Stimulated activated CD4-positive, alpha-beta T cell treated with anti-CD3 and anti-CD28 coated beads, Interleukin-2, amount 100 ng/mL, for 24 hours (primary cell): Measurements from ENCODE around the gene MT1G.

Experiments
- DNase-seq, 2 donors: peaks; one replicate each; pipeline ENCODE4 v3.0.0-alpha.2; 2020

MT1G gene

GRCh38 chr16:56662357-56663354, 5.2 kb downstream of the MT1G start:
- peak; percentile 40 to 49 for DNase-seq

DNA sequence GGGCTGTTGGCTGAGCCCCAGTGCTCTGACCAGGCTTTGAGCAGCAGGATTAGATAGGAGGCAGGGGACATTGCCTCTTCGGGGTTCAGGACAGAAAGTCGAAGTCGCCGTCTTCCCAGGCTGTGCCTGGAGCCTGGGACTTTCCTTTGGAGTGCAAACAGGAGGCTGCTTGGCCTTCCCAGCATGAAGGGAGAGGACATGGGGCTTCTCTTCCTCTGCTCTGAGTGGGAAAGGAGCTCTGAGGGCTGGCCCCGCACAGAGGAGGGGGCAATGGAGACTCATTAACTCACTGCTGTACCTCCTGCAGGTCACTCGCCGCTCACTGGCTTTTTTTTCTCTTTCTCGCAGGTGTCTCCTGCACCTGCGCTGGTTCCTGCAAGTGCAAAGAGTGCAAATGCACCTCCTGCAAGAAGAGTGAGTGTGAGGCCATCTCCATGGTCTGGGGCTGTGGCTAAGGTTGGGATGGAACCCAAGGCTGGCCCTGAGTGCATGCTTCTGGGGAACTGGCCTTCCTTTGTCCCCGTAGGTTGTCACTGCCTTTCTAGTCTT, 9.5 kb downstream of the MT1G start:
- no peak for DNase-seq

DNA sequence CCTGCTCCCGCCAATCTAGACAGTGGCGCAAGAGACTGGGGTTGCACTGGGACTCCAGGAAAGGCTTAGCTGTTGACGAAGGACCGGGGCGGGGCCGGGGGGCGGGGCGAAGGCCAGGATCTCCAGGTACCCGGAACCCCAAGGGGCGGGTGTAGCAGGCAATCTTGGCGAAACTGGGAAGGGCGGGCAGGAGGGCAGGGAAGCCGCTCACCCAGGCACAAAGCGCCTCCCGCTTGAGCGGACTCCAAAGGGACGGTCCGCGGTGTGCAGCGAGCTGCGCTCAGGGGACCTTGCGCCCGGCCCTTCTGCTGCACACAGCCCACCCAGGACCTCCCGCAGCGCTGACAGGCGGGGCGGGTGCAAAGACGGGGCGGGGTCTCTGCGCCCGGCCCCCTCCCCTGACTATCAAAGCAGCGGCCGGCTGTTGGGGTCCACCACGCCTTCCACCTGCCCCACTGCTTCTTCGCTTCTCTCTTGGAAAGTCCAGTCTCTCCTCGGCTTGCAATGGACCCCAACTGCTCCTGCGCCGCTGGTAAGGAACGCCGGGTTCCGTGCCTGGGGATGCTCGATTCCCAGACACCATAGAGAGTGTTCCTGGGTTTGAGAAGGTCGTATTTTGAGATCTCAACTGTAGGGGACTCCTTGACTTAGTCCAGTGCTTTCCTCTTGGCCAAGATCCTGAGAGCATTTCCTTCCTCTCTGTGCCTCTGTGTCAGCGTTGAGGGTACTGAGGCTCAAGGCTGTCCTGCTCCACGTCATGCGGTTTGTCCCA, 10.1 kb downstream of the MT1G start, which contains the start of gene MT1F:
MT1F (plus strand) TSS at position 405 of the 772 bp plus-strand sequence; CDS start at position 505, 100 bp downstream.
- DNase-seq = peak; percentile 74 to 80

- no peak for DNase-seq
Observed at GRCh38 chr16:56653218-56653617, 14.6 kb downstream of the MT1G start.

- no peak for DNase-seq
Observed at GRCh38 chr16:56652600-56652999, 15.3 kb downstream of the MT1G start.

- DNase-seq = no peak
Observed at GRCh38 chr16:56651586-56651985, 16.3 kb downstream of the MT1G start, which contains the start of gene MT1B. Gene MT1B, plus strand, starts transcription at chr16:56651886. Its CDS starts 68 bp downstream, at chr16:56651954.

GRCh38 chr16:56649820-56650219, 18.0 kb downstream of the MT1G start:
- no peak for DNase-seq

DNA sequence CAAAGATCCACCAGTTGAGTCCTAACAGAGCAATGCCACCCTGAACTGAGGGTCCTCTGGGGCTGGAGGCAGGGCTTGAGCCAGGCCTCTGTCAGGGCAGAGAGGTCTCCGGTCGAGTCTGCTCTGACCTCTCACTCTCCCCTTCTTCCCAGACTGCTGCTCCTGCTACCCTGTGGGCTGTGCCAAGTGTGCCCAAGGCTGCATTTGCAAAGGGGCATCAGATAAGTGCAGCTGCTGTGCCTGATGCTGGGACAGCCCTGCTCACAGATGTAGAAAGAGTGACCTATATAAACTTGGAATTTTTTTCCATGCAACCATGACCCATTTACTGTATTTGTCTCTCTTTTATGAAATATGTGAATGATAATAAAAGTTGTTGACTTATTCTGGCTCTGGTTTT, 18.6 kb downstream of the MT1G start:
- DNase-seq = no peak

DNA sequence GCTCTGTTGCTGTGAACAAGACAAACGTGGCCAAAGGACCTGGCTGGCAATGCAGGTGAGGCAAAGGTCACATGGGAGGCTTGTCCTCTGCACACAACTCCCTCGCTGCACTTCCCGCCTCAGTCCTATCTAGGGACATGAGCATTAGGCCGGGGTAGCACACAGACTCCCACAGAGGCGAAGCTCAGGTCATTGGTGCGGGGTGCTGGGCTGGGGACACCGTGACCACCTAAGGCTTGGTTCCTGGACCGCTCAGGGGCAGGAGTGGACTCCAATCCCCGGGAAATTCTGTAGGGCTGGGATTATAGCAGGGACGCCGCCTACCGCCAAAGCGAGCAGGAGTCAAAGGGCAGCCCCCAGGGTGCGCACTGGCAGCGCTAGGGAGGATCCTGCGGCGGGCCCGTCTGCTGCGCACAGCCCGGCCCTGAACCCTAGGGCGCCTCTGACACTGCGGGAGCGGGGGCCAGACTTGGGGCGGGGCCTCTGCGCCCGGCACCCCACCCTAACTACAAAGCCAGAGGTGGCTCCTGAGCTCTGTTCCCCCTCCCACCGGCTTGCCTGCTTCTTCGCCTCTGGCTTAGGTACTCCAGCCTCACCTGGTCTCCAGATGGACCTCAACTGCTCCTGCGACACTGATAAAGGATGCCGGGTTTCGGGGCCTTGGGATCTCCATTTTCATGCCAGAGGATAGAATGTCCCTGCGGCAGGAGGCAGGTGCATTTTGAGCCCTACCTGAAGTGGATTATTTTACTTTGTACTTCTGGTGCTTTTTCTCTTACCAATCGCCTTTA, 20.0 kb downstream of the MT1G start:
- no peak for DNase-seq

- DNase-seq = no peak
Observed at GRCh38 chr16:56645838-56646237, 22.0 kb downstream of the MT1G start.

DNA sequence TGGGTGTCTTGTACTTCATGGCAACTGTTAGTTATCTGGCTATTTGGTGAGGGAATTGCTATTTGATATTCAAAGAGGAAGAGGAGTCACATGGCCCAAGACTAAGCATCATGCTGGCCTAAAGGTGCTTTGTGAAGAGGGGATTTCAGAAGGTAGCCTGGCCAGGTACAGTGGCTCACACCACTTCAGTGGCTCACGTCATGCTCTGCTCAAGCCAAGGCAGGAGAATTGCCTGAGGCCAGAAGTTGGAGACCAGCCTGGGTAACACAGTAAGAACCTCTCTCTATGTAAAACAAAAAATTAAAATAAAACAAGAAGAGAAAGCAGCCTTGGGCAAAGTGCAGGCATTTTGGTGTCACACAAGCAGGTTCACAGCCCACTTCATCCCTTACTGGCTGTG, 22.6 kb downstream of the MT1G start:
- DNase-seq = no peak

GRCh38 chr16:56643833-56644232, 24.0 kb downstream of the MT1G start:
- DNase-seq = no peak

- DNase-seq = peak; percentile 79 to 81
Observed at GRCh38 chr16:56643080-56643778, 24.6 kb downstream of the MT1G start.

GRCh38 chr16:56641166-56641565, 26.7 kb downstream of the MT1G start:
- no peak for DNase-seq

- DNase-seq = no peak
Observed at GRCh38 chr16:56640076-56640475, 27.8 kb downstream of the MT1G start.

DNA sequence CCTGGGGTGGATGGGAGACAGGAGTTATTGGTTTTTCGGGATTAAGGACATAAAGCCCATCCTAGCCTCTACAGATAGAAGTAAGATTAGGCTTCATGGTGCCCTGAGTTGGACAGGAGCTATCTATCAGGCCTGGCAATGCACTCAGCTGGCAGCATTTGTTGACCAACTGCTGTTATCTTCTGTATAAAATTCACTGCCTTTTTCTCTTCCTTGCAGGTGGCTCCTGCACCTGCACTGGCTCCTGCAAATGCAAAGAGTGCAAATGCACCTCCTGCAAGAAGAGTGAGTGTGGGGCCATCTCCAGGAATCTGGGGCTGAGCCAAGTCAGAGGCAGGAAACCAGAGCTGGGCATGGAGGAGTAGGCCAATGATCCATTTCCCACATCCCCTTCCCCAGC, 28.8 kb downstream of the MT1G start:
- no peak for DNase-seq

- peak in 1 of 2 donors; percentile 38 for DNase-seq
Observed at GRCh38 chr16:56637814-56638750, 29.8 kb downstream of the MT1G start, which contains the start of gene MT1A. Gene MT1A, plus strand, starts transcription at chr16:56638666. Its CDS starts 73 bp downstream, at chr16:56638739.

GRCh38 chr16:56636616-56637413, 31.1 kb downstream of the MT1G start:
- no peak for DNase-seq

GRCh38 chr16:56635441-56635967, 32.4 kb downstream of the MT1G start:
- DNase-seq = no peak
